Peyer's patch (tissue), 4 donors: ENCODE results near the gene KRT9.

ENCODE experiments used
- POLR2A ChIP-seq, 2 donors: fragments of 450-650 bp; IDR thresholded peaks; one replicate each; pipeline ENCODE4 v1.5.1; 2017; ENCODE audit warnings: antibody characterized with exemption in 2 of 2, mild to moderate bottlenecking in 2 of 2, moderate library complexity in 2 of 2
- TF ChIP-seq, protein P1 (sequence below), 6 experiments: fragments of 450-650 bp in 4 of 6; fragments of 200-600 bp in 2 of 6; sonication (generic) in 1 of 6; IDR thresholded peaks; one replicate each; pipeline ENCODE4 v1.5.1; 2017 to 2019; ENCODE audit warnings: antibody characterized with exemption in 6 of 6, mild to moderate bottlenecking in 3 of 6, moderate library complexity in 1 of 6

DNA sequence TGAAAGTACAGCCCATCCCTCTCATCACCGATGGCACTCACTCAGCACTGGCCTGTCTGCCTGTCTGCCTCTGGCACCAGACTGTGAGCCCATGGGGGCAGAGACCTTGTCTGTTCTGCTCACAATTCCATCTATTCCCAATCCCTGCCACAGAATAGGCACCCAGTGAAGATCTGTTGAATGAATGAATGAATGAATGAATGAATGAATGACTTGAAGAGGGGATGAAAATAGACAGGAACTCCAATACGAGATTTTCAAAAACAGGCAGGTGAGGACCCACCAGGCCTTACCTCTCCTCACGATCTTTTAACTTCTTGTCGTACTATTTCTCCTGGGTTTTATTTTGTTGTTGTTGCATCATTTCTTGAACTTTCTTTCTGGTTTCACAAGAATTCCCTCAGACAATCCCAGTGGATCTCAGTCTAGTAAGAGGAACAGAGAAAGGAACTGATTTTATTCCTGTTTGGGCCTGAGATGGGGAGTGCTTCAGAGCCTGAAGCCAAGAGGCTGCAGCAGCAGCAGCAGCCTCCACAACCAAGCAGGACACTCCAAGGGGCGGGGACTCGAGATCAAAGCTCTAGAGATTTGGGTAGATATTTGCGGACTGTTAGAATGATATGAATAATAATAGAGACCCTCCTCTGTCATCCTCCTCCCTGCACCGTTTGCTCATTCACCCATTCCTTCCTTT is 17.7 kb downstream of the KRT9 start:
- TF ChIP-seq, protein P1, sequence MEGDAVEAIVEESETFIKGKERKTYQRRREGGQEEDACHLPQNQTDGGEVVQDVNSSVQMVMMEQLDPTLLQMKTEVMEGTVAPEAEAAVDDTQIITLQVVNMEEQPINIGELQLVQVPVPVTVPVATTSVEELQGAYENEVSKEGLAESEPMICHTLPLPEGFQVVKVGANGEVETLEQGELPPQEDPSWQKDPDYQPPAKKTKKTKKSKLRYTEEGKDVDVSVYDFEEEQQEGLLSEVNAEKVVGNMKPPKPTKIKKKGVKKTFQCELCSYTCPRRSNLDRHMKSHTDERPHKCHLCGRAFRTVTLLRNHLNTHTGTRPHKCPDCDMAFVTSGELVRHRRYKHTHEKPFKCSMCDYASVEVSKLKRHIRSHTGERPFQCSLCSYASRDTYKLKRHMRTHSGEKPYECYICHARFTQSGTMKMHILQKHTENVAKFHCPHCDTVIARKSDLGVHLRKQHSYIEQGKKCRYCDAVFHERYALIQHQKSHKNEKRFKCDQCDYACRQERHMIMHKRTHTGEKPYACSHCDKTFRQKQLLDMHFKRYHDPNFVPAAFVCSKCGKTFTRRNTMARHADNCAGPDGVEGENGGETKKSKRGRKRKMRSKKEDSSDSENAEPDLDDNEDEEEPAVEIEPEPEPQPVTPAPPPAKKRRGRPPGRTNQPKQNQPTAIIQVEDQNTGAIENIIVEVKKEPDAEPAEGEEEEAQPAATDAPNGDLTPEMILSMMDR (IDR thresholded peaks at IDR 0.05) = no peak
- TF ChIP-seq POLR2A (IDR thresholded peaks at IDR 0.05) = no peak
